Gastrocnemius medialis (tissue), 4 donors: ENCODE data around the gene KIRREL1.

Source experiments
- CTCF ChIP-seq, 5 experiments: fragments of 450-650 bp in 3 of 5; fragments of 200-600 bp in 2 of 5; sonication (generic) in 2 of 5; IDR thresholded peaks in 4 of 5; conservative IDR thresholded peaks in 1 of 5; 1 replicate in 4 of 5; 2 replicates in 1 of 5; pipeline ENCODE4 v1.5.1; 2016 to 2019; ENCODE audit warnings: antibody characterized with exemption in 5 of 5, mild to moderate bottlenecking in 3 of 5, moderate library complexity in 3 of 5
- POLR2A ChIP-seq, 2 donors: fragments of 450-650 bp; IDR thresholded peaks; one replicate each; pipeline ENCODE4 v1.6.1; 2017; ENCODE audit warnings: antibody characterized with exemption in 2 of 2, mild to moderate bottlenecking in 2 of 2, moderate library complexity in 2 of 2

DNA sequence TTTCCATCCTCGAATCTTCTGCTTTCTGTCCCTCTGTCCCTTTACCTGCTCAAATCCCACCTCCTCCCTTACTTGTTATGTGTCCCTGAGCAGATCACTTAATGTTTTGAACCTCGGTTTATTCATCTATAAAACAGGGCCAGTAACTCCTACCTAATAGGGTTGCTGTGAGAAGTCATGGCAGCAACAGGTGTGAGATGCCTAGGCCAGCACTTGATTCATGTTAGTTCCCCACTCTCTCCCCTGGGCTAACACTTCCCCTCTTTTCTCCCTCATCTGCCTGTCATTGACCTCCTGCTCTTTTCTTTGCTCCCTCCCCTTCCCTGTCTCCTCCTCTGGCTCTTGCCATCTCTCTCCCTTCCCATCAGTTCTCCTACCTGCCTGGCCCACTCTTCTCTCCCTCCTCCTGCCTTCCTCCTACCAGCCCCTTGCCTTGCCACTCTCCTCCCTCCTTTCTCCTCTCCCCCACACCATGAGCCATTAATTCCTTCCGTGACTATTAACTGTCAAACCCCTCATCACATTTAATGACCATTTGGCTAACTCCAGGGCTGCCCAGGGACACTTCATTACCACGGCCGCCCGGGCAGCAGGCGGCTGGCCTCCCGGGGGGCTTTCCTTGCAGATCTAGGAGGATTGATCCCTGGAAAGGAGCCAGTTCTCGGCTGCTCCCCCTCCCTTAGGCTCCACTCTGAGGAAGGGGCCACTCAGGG is 96.6 kb downstream of the KIRREL1 start:
- no peak for TF ChIP-seq CTCF (IDR thresholded peaks at IDR 0.05 in 4 of 5, conservative IDR thresholded peaks at IDR 0.05 in 1 of 5)
- no peak for TF ChIP-seq POLR2A (IDR thresholded peaks at IDR 0.05)
